CD4-positive, alpha-beta T cell treated with Interleukin-6 at 100 ng/mL for 8 hours (primary cell): ENCODE data around the gene EIF2S1.
"Not testable (repeated sequence)": the region's sequence is repeated elsewhere in the genome, so short reads cannot be mapped to it uniquely, and the experiment has no call there.

Experiments used
- DNase-seq: peaks from one replicate; pipeline ENCODE4 v3.0.0-alpha.2; 2020; ENCODE audit warnings: mixed read lengths, low spot score

The EIF2S1 gene

DNA sequence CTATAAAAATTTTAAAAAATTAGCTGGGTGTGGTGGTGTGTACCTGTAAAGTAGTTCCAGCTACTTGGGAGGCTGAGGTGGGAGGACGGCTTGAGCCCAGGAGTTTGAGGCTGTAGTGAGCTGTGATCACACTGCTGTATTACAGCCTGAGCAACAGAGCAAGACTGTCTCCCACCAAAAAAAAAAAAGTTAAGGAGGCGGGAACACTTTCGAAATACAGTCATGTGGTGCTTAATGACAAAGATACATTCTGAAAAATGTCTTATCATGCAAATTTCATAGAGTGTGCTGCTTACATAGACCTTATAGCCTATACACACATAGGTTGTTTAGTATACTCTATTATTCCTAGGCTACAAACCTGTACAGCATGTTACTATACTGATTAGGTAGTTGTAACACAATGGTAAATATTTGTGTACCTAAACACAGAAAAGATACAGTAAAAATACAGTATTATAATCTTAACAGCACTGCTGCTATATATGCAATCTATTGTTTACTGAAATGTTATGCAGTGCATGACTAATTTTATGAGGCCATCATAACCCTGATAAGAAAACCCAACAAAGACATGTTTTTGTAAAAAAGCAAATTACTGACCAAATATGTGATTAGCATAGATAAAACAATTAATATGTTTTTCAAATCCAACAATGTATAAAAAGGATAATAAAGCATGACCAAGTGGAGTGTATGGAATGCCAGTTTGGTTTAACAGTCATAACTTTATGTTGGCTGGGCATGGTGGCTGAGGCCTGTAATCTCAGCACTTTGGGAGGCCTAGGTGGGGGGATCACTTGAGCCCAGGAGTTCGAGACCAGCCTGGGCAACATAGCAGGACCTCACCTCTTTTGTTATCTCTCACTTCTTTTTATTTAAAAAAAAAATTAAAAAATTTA lies 11.4 kb downstream of the EIF2S1 start:
- no peak for DNase-seq

DNA sequence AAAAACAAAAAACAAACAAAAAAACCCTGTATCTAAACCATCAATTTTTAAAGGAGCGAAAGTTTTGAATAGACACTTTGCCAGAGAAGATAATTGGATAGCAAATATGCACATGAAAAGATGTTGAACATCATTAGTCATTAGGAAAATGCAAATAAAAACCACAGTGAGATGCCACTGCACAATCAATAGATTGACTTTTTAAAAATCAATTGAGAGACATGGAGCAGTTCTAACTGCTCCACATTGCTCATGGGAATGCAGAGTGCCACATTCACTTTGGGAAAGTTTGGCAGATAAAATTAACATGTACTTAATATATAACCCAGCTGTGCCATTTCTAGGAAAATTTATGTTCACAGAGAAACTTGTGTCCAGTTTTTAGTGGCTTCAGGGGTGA lies 12.7 kb downstream of the EIF2S1 start:
- DNase-seq = no peak

GRCh38 chr14:67373347-67373746 lies 13.2 kb downstream of the EIF2S1 start:
- no peak for DNase-seq

- DNase-seq = no peak
These were observed 17.8 kb downstream of the EIF2S1 start for GRCh38 chr14:67377916-67378315.

DNA sequence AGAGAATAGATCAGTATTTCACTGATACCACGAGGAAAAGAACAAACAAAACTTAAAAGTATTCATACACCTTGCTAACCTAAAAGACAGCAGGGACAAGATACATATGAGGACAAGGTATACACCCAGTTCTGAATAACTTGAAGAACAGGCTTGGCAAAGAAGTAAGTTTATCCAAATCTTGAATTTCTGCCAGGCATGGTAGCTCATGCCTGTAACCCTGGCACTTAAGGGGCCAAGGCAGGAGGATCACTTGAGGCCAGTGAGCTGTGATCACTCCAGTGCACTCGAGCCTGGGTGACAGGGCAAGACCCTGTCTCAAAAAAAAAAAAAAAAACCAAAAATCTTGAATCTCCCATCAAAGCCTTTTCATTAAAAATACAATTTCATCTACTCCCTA lies 25.0 kb downstream of the EIF2S1 start:
- DNase-seq = no peak

DNA sequence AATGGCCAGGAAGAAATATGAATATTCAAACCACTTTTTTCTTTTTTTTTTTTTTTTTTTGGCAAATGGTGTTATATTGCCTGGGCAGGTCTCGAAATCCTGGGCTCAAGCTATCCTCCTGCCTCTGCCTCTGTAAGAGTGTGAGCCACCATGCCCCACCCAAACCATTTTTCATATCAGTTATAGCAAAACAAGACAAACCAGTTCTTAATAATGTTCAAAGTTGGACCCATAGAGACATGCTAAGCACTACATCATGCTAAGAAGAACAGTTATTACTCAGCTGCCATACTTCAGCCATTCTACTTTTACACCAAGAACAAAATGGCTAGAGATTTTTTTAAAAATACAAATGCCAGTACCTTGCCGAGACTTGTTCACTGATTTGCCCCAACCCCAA lies 25.5 kb downstream of the EIF2S1 start:
- no peak for DNase-seq

GRCh38 chr14:67387195-67387594 lies 27.1 kb downstream of the EIF2S1 start:
- DNase-seq = no peak

DNA sequence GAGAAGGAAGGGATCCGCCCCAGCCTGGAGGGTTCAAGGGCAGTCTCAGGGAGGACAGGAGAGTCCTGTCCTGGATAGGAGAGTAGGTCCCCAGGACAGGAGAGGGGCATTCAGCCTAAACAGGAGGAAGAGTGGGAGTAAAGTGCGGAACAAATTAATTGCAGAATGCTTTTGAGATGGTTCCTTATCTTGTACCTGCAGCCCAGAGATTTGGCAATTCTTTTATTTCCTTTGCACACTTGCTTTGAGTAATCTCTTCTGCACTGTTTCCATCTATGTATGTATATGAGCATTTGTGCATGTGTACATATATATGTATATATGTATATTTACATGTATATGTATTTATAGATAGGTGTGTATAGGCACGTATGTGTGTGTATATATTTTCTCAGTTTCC lies 29.1 kb downstream of the EIF2S1 start:
- DNase-seq = no peak

- no peak for DNase-seq
These were observed 29.8 kb downstream of the EIF2S1 start for GRCh38 chr14:67389811-67390534.

- DNase-seq = no peak
These were observed 31.1 kb downstream of the EIF2S1 start for GRCh38 chr14:67391268-67391667.

DNA sequence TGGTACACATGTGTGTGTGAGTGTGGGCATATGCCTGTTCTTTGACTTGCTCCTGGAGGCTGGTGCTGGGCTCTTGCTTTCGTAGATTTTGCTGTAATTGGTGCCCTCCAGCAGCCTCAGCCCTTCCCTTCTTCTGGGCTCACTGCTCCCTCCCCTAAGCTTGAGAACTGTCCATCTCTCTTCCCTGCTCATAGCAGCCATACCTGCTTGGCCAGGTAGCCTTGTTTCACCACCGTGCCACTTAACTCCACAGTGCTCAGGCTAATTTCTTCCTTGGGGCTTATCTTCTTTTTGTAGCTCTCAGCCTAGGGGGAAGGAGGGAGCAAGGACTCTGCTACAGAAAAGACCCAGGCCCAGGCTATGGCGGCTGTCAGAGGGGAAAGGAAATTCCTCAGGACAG lies 32.0 kb downstream of the EIF2S1 start:
- no peak for DNase-seq

DNA sequence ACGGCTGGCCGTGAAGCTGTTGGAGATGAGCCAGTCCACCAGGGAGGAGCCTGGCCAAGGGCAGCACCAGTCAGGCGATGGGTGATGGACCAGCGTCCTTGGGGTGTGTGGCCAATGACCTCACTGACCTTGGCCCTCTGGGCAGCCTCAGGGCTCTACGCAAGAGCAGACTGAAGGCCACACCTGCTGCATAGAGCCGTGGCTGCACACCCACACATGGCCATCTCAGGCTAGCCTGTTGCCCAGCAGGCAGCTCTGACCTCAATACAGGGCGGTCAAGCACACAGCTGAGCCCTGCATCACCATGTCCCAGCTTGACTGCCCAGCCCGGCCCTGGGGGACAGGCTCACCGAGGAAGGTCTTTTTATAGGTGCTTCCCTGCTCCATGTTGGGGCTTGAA lies 32.7 kb downstream of the EIF2S1 start:
- DNase-seq = no peak

GRCh38 chr14:67393689-67394088 lies 33.6 kb downstream of the EIF2S1 start:
- DNase-seq = no peak

DNA sequence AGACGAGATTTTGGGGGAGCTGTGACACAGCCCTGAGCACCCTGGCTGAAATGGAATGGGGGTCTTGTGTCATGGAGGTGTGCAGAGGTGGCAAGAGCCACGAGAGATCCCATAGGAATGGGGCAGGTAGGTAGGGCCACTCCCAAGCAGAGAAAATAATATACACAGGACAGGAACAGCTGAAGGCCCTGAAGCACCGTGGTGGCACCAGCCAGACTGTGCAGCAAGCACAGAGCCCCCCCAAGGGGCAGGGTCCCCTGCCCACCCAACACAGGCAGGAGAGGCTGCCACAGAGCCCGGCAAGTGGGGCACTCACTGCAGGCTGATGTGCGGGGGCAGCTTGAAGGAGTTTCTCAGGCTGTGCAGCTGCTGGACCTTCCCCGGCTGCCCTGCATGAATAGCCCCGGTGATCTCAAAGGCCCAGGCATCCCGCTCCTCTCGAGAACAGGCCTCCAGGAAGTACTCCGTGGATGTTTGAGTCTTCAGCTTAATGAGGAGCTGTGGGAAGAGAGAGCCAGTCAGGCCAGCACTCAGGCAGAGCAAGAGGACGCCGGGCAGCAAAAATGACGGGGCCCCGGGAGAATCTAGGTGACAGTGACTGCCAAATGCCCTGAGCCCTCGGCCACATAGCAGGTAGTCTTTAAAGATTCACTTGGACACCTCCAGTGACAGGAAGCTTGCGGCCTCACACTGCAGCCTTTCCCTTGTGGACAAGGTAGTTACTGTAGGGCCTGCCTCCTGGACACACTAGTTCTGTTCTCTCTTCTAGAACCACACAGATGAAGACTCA lies 35.2 kb downstream of the EIF2S1 start:
- DNase-seq = no peak

- DNase-seq = no peak
These were observed 35.7 kb downstream of the EIF2S1 start for GRCh38 chr14:67395876-67396189.

GRCh38 chr14:67396381-67396970 lies 36.3 kb downstream of the EIF2S1 start:
- no peak for DNase-seq

GRCh38 chr14:67397536-67397935 lies 37.4 kb downstream of the EIF2S1 start:
- DNase-seq = no peak

DNA sequence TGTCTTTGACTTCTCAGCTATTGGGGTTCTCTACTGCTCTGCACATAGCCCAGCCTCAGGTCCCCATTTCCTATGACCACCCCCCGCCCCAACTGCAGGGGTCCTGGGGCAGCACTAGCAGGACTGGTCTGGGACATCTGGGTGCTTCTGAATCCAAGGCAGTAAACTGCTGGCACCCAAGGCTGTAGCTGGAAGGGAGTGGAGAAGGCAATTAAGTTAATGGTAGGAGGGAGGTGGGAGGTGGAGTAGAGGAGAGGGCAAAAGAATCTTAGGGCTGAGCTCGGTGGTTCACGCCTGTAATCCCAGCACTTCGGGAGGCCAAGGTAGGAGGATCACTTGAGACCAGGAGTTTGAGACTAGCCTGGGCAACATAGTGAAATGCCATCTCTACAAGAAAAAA lies 40.3 kb downstream of the EIF2S1 start:
- DNase-seq = no peak

DNA sequence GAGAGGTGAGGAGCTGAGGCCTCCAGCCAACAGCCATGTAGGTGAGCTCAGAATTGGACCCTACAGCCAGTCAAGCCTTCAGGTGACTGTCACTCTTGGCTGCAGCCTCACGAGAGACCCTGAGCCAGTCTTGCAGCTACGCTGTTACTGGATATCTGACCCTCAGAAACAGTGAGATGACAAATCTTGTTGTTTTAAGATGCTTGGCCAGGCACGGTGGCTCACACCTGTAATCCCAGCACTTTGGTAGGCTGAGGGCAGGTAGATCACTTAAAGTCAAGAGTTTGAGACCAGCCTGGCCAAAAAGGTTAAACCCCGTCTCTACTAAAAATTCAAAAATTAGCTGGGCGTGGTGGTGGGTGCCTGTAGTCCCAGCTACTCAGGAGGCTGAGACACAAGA lies 45.6 kb downstream of the EIF2S1 start:
- no peak for DNase-seq

DNA sequence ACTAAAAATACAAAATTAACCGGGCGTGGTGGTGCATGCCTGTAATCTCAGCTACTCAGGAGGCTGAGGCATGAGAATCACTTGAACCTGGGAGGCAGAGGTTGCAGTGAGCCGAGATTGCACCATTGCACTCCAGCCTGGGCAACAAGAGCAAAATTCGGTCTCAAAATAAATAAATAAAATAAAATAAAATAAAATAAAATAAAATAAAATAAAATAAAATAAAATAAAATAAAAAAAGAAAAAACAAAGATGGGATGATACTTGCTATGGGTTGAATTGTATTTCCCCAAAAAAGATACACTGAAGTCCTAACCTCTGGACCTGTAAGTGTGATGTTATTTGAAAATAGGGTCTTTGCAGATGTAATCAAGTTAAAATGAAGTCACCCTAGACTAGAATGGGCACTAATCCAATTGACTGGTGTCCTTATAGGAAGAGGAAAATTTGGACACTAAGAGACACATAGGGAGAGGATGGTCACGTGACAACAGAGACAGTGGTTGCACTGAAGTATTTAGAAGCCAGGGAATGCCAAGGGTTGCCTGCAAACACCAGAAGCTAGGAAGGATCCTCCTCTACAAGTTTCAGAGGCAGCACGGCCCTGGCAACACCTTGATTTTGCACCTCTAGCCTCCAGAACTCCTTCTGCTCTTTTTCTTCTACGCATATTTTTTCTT lies 48.1 kb downstream of the EIF2S1 start:
- DNase-seq = not testable (repeated sequence)

DNA sequence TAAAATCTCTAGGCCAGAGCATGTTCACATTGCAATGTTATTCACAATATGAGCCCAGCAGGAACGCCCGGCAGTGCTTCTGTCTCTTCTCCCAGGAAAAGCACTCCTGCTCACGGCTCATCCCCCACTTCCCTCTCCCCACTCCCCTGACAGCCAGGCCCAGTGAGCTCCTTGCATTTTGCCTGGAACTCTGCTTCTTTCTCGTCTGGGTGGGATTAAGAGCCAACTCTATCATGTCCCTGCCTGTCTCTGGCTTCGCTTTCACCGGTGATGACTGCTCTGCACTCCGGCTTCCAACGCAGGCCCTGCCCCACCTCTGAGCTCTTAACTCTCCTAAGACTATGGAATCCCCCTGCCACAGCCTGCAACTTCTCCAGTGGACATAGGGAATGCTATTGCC lies 49.3 kb downstream of the EIF2S1 start:
- no peak for DNase-seq

DNA sequence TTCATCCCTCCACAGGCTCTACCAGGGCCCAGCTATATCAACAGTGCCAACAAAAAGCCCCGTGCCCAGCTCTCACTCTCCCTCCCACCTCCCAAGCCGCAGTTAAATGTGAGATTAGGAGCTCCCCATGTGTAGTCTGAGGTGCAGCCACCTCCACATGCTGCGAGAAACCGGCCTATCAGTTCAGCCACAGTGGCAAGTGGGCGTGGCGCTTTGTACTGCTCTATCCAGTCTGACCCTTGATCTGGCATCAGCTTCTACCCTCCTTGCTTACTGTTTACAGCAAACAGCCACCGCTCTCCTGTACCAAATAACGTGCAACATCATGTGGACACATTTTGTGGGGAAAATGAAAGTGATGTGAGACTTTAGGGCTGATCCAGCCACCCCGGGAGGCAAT lies 50.2 kb downstream of the EIF2S1 start:
- no peak for DNase-seq
